ENCODE results near the gene SLC2A11.

Gene SLC2A11

GRCh38 chr22:23892706-23893105 is 35.0 kb downstream of the SLC2A11 start:
- no peak for TF ChIP-seq CTCF (IDR thresholded peaks at IDR 0.05; ENCODE audit: control extremely low read depth, extremely low read depth, low read depth, missing control alignments)
- DNase-seq (ENCODE audit: extremely low spot score) = no peak
- ChIA-PET CTCF (interaction anchor here (1.3 to 3.3 kb wide), 4 partner anchors 9 to 40 kb away, joined by 4 to 31 read pairs (median 8); no protein-coding TSS in a partner anchor), POLR2A (no interaction called here)

DNA sequence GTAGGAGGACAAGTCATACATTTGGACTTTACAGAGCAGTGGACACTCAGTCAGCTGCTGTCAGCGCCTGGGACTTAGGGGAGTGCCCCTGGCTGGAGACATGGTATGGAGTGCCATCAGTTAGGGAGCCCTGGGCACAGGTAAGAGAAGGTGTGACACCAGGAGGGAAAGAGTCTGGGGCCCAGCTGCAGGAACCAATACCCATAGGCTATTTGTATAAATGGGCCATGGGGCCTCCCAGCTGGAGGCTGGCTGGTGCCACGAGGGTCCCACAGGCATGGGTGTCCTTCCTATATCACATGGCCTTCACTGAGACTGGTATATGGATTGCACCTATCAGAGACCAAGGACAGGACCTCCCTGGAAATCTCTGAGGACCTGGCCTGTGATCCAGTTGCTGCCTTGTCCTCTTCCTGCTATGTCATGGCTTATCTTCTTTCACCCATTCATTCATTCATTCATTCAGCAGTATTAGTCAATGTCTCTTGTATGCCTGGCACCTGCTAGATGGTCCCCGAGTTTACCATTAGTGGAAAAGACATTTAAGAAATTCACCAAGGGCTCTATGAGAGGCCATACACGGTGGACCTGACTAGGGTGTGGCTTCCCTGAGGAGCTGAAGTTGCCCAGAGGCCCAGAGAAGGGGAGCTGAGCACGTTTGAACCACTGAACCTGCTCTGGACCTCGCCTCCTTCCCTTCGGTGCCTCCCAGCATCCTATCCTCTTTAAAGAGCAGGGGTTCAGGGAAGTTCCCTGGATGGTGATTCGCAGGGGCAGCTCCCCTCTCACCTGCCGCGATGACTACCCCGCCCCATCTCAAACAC is 35.7 kb downstream of the SLC2A11 start:
- DNase-seq (ENCODE audit: extremely low spot score) = no peak
- POLR2A ChIA-PET = interaction anchor here (0.8 to 2.0 kb wide), 6 partner anchors 10 to 118 kb away, joined by 3 to 13 read pairs (median 4); partner anchors contain the start of gene SLC2A11

DNA sequence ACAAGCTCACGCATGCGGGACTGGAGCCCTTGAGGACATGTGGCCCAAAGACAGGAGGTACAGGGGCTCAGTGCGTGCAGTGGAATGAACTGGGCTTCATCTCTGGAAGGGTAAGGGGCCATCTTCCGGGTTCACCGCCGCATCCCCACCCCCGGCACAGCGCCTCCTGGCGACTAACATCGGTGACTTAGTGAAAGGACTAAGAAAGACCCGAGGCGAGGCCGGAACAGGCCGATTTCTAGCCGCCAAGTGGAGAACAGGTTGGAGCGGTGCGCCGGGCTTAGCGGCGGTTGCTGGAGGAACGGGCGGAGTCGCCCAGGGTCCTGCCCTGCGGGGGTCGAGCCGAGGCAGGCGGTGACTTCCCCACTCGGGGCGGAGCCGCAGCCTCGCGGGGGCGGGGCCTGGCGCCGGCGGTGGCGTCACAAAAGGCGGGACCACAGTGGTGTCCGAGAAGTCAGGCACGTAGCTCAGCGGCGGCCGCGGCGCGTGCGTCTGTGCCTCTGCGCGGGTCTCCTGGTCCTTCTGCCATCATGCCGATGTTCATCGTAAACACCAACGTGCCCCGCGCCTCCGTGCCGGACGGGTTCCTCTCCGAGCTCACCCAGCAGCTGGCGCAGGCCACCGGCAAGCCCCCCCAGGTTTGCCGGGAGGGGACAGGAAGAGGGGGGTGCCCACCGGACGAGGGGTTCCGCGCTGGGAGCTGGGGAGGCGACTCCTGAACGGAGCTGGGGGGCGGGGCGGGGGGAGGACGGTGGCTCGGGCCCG is 36.5 kb downstream of the SLC2A11 start, which contains the start of gene MIF:
MIF (plus strand) TSS at position 439 of the 765 bp plus-strand sequence; CDS start at position 531, 92 bp downstream.
- ChIA-PET POLR2A (interaction anchor here (0.8 to 2.0 kb wide), 6 partner anchors 9 to 119 kb away, joined by 3 to 13 read pairs (median 4); partner anchors contain the start of gene SLC2A11), CTCF (interaction anchor here (0.6 to 3.3 kb wide), 34 partner anchors 9 to 263 kb away, joined by 3 to 31 read pairs (median 5); partner anchors contain the start of gene SLC2A11)
- peak; percentile 99 for DNase-seq (ENCODE audit: extremely low spot score)
- peak; percentile 71 for TF ChIP-seq CTCF (IDR thresholded peaks at IDR 0.05; ENCODE audit: control extremely low read depth, extremely low read depth, low read depth, missing control alignments)

More for the DNA sequence above, 35.7 kb downstream of the SLC2A11 start:
- CTCF ChIA-PET = interaction anchor here (0.7 to 3.3 kb wide), 24 partner anchors 10 to 264 kb away, joined by 3 to 31 read pairs (median 6); partner anchors contain the start of gene SLC2A11
- TF ChIP-seq CTCF (IDR thresholded peaks at IDR 0.05; ENCODE audit: control extremely low read depth, extremely low read depth, low read depth, missing control alignments) = no peak

DNA sequence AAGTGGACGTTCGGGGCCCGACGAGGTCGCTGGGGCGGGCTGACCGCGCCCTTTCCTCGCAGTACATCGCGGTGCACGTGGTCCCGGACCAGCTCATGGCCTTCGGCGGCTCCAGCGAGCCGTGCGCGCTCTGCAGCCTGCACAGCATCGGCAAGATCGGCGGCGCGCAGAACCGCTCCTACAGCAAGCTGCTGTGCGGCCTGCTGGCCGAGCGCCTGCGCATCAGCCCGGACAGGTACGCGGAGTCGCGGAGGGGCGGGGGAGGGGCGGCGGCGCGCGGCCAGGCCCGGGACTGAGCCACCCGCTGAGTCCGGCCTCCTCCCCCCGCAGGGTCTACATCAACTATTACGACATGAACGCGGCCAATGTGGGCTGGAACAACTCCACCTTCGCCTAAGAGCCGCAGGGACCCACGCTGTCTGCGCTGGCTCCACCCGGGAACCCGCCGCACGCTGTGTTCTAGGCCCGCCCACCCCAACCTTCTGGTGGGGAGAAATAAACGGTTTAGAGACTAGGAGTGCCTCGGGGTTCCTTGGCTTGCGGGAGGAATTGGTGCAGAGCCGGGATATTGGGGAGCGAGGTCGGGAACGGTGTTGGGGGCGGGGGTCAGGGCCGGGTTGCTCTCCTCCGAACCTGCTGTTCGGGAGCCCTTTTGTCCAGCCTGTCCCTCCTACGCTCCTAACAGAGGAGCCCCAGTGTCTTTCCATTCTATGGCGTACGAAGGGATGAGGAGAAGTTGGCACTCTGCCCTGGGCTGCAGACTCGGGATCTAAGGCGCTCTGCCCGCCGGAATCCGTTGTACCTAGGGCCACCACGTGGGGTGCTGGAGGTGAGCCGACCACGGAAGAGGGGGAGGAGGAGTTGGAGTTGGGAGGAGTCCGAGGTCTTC is 37.3 kb downstream of the SLC2A11 start:
- CTCF ChIA-PET = interaction anchor here (0.6 to 3.3 kb wide), 32 partner anchors 8 to 262 kb away, joined by 3 to 31 read pairs (median 6); partner anchors contain the start of gene SLC2A11
- peak; percentile 40 for TF ChIP-seq CTCF (IDR thresholded peaks at IDR 0.05; ENCODE audit: control extremely low read depth, extremely low read depth, low read depth, missing control alignments)
- DNase-seq (ENCODE audit: extremely low spot score) = peak; percentile 84
- POLR2A ChIA-PET = interaction anchor here (0.9 to 2.0 kb wide), 5 partner anchors 8 to 120 kb away, joined by 3 to 13 read pairs (median 4); partner anchors contain the start of gene SLC2A11

DNA sequence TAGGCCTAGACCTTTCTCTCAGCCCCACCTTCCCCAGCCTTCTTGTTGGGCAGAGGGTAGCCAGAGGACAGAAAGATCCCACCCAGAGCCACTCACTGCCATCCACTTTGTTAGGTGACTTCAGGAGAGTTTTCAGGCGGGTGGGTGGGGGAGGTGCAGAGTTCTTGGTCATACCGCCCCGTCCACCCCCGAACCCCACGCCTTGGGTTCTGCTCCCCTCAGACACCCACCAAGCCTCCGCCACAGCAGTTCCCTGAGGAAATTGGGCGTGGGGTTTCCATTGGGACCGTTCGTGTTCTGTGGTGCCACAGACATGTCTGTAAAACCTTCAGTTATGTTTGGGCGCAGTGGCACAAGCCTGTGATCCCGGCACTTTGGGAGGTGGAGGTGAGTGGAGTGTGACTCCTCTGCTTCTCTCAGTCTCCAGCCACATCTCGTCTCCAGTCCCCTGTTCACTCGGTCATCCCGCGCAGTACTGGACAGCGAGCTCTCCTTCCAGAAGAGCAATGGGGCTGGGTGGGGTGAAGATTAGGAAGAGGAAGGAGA is 38.0 kb downstream of the SLC2A11 start:
- CTCF ChIA-PET = interaction anchor here (1.1 kb wide), 1 partner anchor 18 kb away, joined by 4 read pairs; no protein-coding TSS in a partner anchor
- TF ChIP-seq CTCF (IDR thresholded peaks at IDR 0.05; ENCODE audit: control extremely low read depth, extremely low read depth, low read depth, missing control alignments) = no peak
- DNase-seq (ENCODE audit: extremely low spot score) = no peak
- POLR2A ChIA-PET = no interaction called here

Measured in GM10248 (cell line).